K562 (cell line): ENCODE data around the gene ZDHHC18. TPM values are rescaled to one million over a fixed set of nuclear protein-coding genes. Genes with fewer than 3 reads are reported as not detected.

Experiments
- ATAC-seq: fragments of 200-7000 bp; cut with Tn5 transposase; 3 replicates; pipeline ENCODE4 v1.9.1; 2020; ENCODE audit warnings: moderate library complexity
- BruUV-seq: library from RNA; stranded (reverse); fragments of 400-500 nt; replicated peaks from 2 replicates; lab custom pipeline; 2021; lab: Mats Ljungman, UMichigan
- CTCF ChIA-PET: fragments of 300-600 bp; formaldehyde crosslinking; extraction: SDS; loops from one replicate; lab custom pipeline; 2021; ENCODE audit warnings: low intra/inter-chr PET ratio; lab: Yijun Ruan, JAX
- POLR2A ChIA-PET: fragments of 300-600, 350-650 bp; sonication (Branson Sonifier 250); formaldehyde crosslinking; extraction: SDS; loops from one replicate; lab custom pipeline; 2021; ENCODE audit warnings: antibody characterized with exemption, inconsistent platforms; lab: Yijun Ruan, JAX
- DNase-seq, 4 experiments: peaks; one replicate each; pipeline versions ENCODE4 v3.0.0 to v3.0.0-alpha.2; 2011 to 2018; ENCODE audit warnings: low spot score in 3 of 4, mixed read lengths in 3 of 4; ENCODE audit errors: extremely low read depth in 1 of 4
- FAIRE-seq: peaks from 2 replicates; lab custom pipeline; 2011; peaks lifted over from hg19 to GRCh38; lab: Jason Lieb, UNC
- H2AFZ ChIP-seq: 2 replicates; pipeline ENCODE4 v1.6.0; 2011; ENCODE audit warnings: low read depth, low read length, control low read depth, inconsistent platforms
- H3K27ac ChIP-seq: fragments of 200-600 bp; 3 replicates; pipeline ENCODE4 v1.8.0; 2011; ENCODE audit warnings: low read depth, mild to moderate bottlenecking, control low read depth, inconsistent platforms, low read length, moderate library complexity, mixed read lengths; ENCODE audit errors: extremely low read depth
- H3K27me3 ChIP-seq, 2 experiments: fragments of 300-600 bp in 1 of 2; 2 replicates in 1 of 2; 3 replicates in 1 of 2; pipeline versions ENCODE4 v1.6.0 to v1.8.0; 2011; ENCODE audit warnings: inconsistent platforms in 2 of 2, low read length in 2 of 2, mild to moderate bottlenecking in 1 of 2, mixed read lengths in 1 of 2, moderate library complexity in 1 of 2; ENCODE audit not compliant: control insufficient read depth in 2 of 2, insufficient read depth in 2 of 2
- H3K36me3 ChIP-seq: fragments of 300-600 bp; 3 replicates; pipeline ENCODE4 v1.8.0; 2011; ENCODE audit warnings: mild to moderate bottlenecking, low read length, inconsistent platforms; ENCODE audit not compliant: control insufficient read depth, insufficient read depth
- H3K4me1 ChIP-seq, 2 experiments: fragments of 200-600 bp in 1 of 2; replicated peaks in 1 of 2; 2 replicates in 1 of 2; 3 replicates in 1 of 2; pipeline versions ENCODE4 v1.5.1 to v1.8.0; 2011; ENCODE audit warnings: inconsistent platforms in 2 of 2, low read length in 2 of 2, mild to moderate bottlenecking in 1 of 2, mixed read lengths in 1 of 2, moderate library complexity in 1 of 2; ENCODE audit not compliant: control insufficient read depth in 2 of 2, insufficient read depth in 2 of 2
- H3K4me2 ChIP-seq: 2 replicates; pipeline ENCODE4 v1.6.1; 2011; ENCODE audit warnings: low read length, control low read depth, inconsistent platforms, mixed read lengths; ENCODE audit not compliant: insufficient read depth
- H3K4me3 ChIP-seq: fragments of 200-600 bp; sonication (generic), shearing (Covaris generic); 2 replicates; pipeline ENCODE4 v1.5.1; 2016; ENCODE audit warnings: control low read depth, inconsistent platforms
- H3K79me2 ChIP-seq: fragments of 200-600 bp; 3 replicates; pipeline ENCODE4 v1.8.0; 2011; ENCODE audit warnings: low read length, inconsistent platforms; ENCODE audit not compliant: control insufficient read depth, insufficient read depth
- H3K9ac ChIP-seq, 2 experiments: 2 replicates each; pipeline versions ENCODE4 v1.6.0 to v1.6.1; 2011; ENCODE audit warnings: low read depth in 2 of 2, low read length in 2 of 2, control low read depth in 1 of 2, inconsistent platforms in 1 of 2, mild to moderate bottlenecking in 1 of 2, mixed read lengths in 1 of 2; ENCODE audit not compliant: insufficient read depth in 1 of 2
- H3K9me1 ChIP-seq: one replicate; pipeline ENCODE4 v1.6.0; 2011; ENCODE audit warnings: inconsistent platforms, mild to moderate bottlenecking, low read length, moderate library complexity; ENCODE audit not compliant: control insufficient read depth, insufficient read depth
- H3K9me3 ChIP-seq: replicated peaks from 2 replicates; pipeline ENCODE4 v1.5.1; 2011; ENCODE audit warnings: low read depth, low read length, inconsistent platforms; ENCODE audit not compliant: control insufficient read depth, insufficient read depth
- H4K20me1 ChIP-seq: replicated peaks from 2 replicates; pipeline ENCODE4 v1.6.1; 2011; ENCODE audit warnings: low read length, inconsistent platforms, mixed read lengths; ENCODE audit not compliant: control insufficient read depth, insufficient read depth
- CEBPB ChIP-seq: fragments of 450-650 bp; IDR thresholded peaks from 2 replicates; pipeline ENCODE4 v1.6.1; 2016; ENCODE audit warnings: missing genetic modification characterization, missing compliant biosample characterization
- FOXK2 ChIP-seq, 2 experiments: fragments of 450-650 bp; IDR thresholded peaks in 1 of 2; conservative IDR thresholded peaks in 1 of 2; 2 replicates each; pipeline ENCODE4 v1.6.1; 2016; ENCODE audit warnings: low read depth in 2 of 2, mild to moderate bottlenecking in 1 of 2
- IFI16 ChIP-seq: fragments of 250-450 bp; sonication (Bioruptor Pico); IDR thresholded peaks from 2 replicates; pipeline ENCODE4 v2.1.2; 2022; ENCODE audit warnings: mild to moderate bottlenecking, inconsistent platforms
- ZNF24 ChIP-seq: fragments of 450-650 bp; IDR thresholded peaks from 2 replicates; pipeline ENCODE4 v1.6.1; 2016
- WGBS: fragments of 100-300 bp; shearing (Covaris generic); methylation state at CpG from one replicate; pipeline ENCODE4 v1.1.6; 2016; ENCODE audit warnings: low coverage, mixed read lengths; ENCODE audit not compliant: insufficient coverage; ENCODE audit errors: missing lambda C conversion rate; 5-methylcytosine and 5-hydroxymethylcytosine counted together
- in situ Hi-C: fragments of 300-500 bp; cut with MboI; formaldehyde crosslinking; loops from 4 replicates; pipeline ENCODE4 v1.15.0; 2018; ENCODE audit warnings: inconsistent platforms, mixed read lengths
- intact Hi-C: fragments of 100-400 bp; cut with micrococcal nuclease; formaldehyde crosslinking; loops from 2 replicates; pipeline ENCODE4 v1.14.2; 2022
- polyA plus RNA-seq, 8 experiments: library from polyadenylated mRNA; depleted of rRNA in 4 of 8; stranded (reverse) in 5 of 8; unstranded in 3 of 8; fragments of >200 nt; fragmentation: Nextera tagmentation in 2 of 8; fragmentation: Illumina TruSeq in 1 of 8; extraction: Ambion mirVana in 2 of 8; extraction: Trizol in 1 of 8; gene quantifications; 2 replicates each; pipeline versions ENCODE4 v1.2.1 to v1.2.3, GENCODE V29; 2011 to 2014; ENCODE audit warnings: inconsistent platforms in 1 of 8, missing spikeins in 1 of 8
- total RNA-seq, 7 experiments: library from RNA; depleted of rRNA in 6 of 7; stranded (reverse); fragments of >200 nt in 6 of 7; fragmentation: Illumina TruSeq in 2 of 7; extraction: Trizol in 2 of 7; gene quantifications; 2 replicates each; pipeline versions ENCODE4 v1.2.1 to v1.2.3, GENCODE V29; 2011 to 2021; ENCODE audit warnings: low replicate concordance in 1 of 7
- TF ChIP-seq, protein P1 (sequence below): sonication (generic); formaldehyde crosslinking; IDR thresholded peaks from 2 replicates; pipeline ENCODE4 v1.9.0; 2022; ENCODE audit warnings: mild to moderate bottlenecking, missing genetic modification reagents

ZDHHC18 gene
- total and polyA plus RNA-seq, 9 of the 15 experiments (the other 6 are each of a cell fraction or from before 2014, with no cell fraction given) = 0.42 to 35.6 (median 15.8) TPM

DNA sequence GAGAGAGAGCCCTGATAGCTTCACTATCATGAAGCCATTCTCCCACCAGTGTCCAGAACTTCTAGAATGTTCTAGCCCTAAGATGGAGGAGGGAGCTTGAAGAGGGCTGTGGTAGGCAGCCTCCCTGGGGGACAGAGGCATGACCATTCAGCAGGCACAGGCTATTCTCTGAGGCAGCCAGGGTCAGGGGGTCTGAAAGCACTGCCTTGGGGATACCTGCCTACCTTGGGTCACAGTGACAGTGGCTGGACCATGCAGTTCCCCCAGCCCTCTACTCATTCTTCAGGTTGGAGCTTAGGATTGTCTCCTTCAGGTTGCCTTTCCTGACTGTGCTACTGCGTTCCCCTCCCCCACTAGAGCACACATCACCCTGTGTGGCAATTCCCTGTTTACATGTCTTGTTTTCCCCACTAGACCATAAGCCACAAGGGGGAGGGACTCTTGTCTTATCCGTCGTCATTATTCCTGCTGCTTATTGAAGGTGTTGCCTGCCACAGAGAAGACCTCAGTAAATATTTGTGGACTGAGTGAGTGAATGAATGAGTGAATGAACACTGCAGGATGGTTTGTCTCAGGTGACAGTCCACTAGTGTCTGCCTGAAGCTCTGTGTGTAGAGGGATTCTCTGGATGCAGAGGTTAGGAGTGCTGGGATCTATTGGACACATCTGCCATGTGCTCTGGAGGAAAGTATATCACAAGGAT lies 5.2 kb downstream of the ZDHHC18 start:
- no peak overlapping the region for H2AFZ ChIP-seq
- H3K27ac ChIP-seq = no peak overlapping the region; the same call in 2 of the 3 replicates
- FAIRE-seq = peak; percentile 79
- intact Hi-C loops (no loop called here), in situ Hi-C loops (no loop called here)
- TF ChIP-seq ZNF24 = peak; percentile 58; the same call in 1 of the 2 replicates
- no peak for TF ChIP-seq IFI16 (CRISPR knock-in tag)
- peak; percentile 68 for TF ChIP-seq CEBPB
- TF ChIP-seq FOXK2 (conservative IDR thresholded peaks at IDR 0.05 in 1 of 2, IDR thresholded peaks at IDR 0.05 in 1 of 2; ENCODE audit: low read depth in 2 of 2) = 0 out of 4 replicates have a peak, but pooled peaks of 1 of the 2 experiments have one; percentile 42
- TF ChIP-seq, protein P1, sequence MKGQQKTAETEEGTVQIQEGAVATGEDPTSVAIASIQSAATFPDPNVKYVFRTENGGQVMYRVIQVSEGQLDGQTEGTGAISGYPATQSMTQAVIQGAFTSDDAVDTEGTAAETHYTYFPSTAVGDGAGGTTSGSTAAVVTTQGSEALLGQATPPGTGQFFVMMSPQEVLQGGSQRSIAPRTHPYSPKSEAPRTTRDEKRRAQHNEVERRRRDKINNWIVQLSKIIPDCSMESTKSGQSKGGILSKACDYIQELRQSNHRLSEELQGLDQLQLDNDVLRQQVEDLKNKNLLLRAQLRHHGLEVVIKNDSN (CRISPR knock-in tag) = no peak
- H3K4me2 ChIP-seq = no peak overlapping the region
- peaks cover 29 to 35% of the 10 kb centered on the region in 2 experiments for H3K4me1 ChIP-seq
- ATAC-seq = no peak
- H3K36me3 ChIP-seq = peaks cover 73% of the 10 kb centered on the region
- BruUV-seq = no TSS peak
- no peak overlapping the region for H3K4me3 ChIP-seq
- POLR2A ChIA-PET = interaction anchor here (0.6 to 1.8 kb wide), 6 partner anchors 10 to 181 kb away, joined by 3 to 6 read pairs (median 3); no protein-coding TSS in a partner anchor
- DNase-seq = peak in 1 of 4 experiments; percentile 31
- peaks cover 16% of the 10 kb centered on the region; the same call in 1 of the 2 replicates for H4K20me1 ChIP-seq
- H3K79me2 ChIP-seq = peaks cover 41% of the 10 kb centered on the region
- peak overlapping the region in 1 of 2 experiments; percentile 29; a peak in 1 of 4 replicates for H3K9ac ChIP-seq
- 51% methylated on average over 3 of the region's 3 CpGs for WGBS
- no peaks in the 10 kb centered on the region for H3K27me3 ChIP-seq
- H3K9me3 ChIP-seq = no peaks in the 10 kb centered on the region
- CTCF ChIA-PET = no interaction called here
- peaks cover 10% of the 10 kb centered on the region for H3K9me1 ChIP-seq
